HCT116 (cell line): ENCODE results near the gene KLHL11.

Experiments used
- CEBPB ChIP-seq: IDR thresholded peaks from 2 replicates; pipeline ENCODE4 v1.6.1; 2012; ENCODE audit warnings: low read depth
- POLR2A ChIP-seq: IDR thresholded peaks from 2 replicates; pipeline ENCODE4 v1.7.0; 2011; ENCODE audit warnings: borderline replicate concordance; ENCODE audit not compliant: insufficient read depth, insufficient read length; ENCODE audit errors: extremely low read depth
- YY1 ChIP-seq: IDR thresholded peaks from 2 replicates; pipeline ENCODE4 v1.6.1; 2011; ENCODE audit warnings: low read length, low read depth, moderate library complexity, mild to moderate bottlenecking; ENCODE audit not compliant: insufficient replicate concordance; ENCODE audit errors: extremely low read depth
- TF ChIP-seq, protein P1 (sequence below), 3 experiments: fragments of 200-600 bp in 1 of 3; sonication (generic) in 1 of 3; IDR thresholded peaks in 2 of 3; conservative IDR thresholded peaks in 1 of 3; 2 replicates each; pipeline ENCODE4 v1.5.1; 2012 to 2017; ENCODE audit warnings: low read depth in 2 of 3, low read length in 2 of 3, antibody characterized with exemption in 1 of 3, borderline replicate concordance in 1 of 3, control low read depth in 1 of 3, mild to moderate bottlenecking in 1 of 3, mixed read lengths in 1 of 3, mixed run types in 1 of 3, moderate library complexity in 1 of 3; ENCODE audit not compliant: insufficient read depth in 1 of 3

GRCh38 chr17:41864498-41864835 lies 756 bp downstream of the KLHL11 start:
- TF ChIP-seq, protein P1, sequence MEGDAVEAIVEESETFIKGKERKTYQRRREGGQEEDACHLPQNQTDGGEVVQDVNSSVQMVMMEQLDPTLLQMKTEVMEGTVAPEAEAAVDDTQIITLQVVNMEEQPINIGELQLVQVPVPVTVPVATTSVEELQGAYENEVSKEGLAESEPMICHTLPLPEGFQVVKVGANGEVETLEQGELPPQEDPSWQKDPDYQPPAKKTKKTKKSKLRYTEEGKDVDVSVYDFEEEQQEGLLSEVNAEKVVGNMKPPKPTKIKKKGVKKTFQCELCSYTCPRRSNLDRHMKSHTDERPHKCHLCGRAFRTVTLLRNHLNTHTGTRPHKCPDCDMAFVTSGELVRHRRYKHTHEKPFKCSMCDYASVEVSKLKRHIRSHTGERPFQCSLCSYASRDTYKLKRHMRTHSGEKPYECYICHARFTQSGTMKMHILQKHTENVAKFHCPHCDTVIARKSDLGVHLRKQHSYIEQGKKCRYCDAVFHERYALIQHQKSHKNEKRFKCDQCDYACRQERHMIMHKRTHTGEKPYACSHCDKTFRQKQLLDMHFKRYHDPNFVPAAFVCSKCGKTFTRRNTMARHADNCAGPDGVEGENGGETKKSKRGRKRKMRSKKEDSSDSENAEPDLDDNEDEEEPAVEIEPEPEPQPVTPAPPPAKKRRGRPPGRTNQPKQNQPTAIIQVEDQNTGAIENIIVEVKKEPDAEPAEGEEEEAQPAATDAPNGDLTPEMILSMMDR (IDR thresholded peaks at IDR 0.05 in 2 of 3, conservative IDR thresholded peaks at IDR 0.05 in 1 of 3; ENCODE audit: borderline replicate concordance in 1 of 3, insufficient read depth in 1 of 3, low read depth in 2 of 3, low read length in 2 of 3): no peak
- TF ChIP-seq POLR2A (no peak), CEBPB (no peak), YY1 (no peak)
